SK-N-SH (cell line): ENCODE results near the gene RPL37A. TPM values are rescaled to one million over a fixed set of nuclear protein-coding genes. Genes with fewer than 3 reads are reported as not detected.

Experiments used
- CTCF ChIA-PET: fragments of 300-600, 350-600 bp; formaldehyde crosslinking; extraction: SDS; loops from one replicate; lab custom pipeline; 2021; lab: Yijun Ruan, JAX
- POLR2A ChIA-PET: fragments of 350-600 bp; sonication (Branson Sonifier 250); formaldehyde crosslinking; extraction: SDS; loops from one replicate; lab custom pipeline; 2020; ENCODE audit warnings: antibody characterized with exemption, inconsistent platforms; lab: Yijun Ruan, JAX
- DNase-seq: peaks from one replicate; pipeline ENCODE4 v3.0.0; 2012
- H2AFZ ChIP-seq: fragments of 200-600 bp; sonication (generic); 2 replicates; pipeline ENCODE4 v1.8.1; 2016; ENCODE audit warnings: antibody characterized with exemption, mild to moderate bottlenecking, low read depth
- H3F3A ChIP-seq: fragments of 200-600 bp; sonication (generic); replicated peaks from 2 replicates; pipeline ENCODE3; 2016; ENCODE audit warnings: antibody characterized with exemption, mild to moderate bottlenecking; ENCODE audit not compliant: insufficient read depth
- H3K27ac ChIP-seq, 2 experiments: fragments of 200-500 bp in 1 of 2; fragments of 200-600 bp in 1 of 2; sonication (Bioruptor generic) in 1 of 2; sonication (generic), shearing (Covaris generic) in 1 of 2; 2 replicates each; pipeline versions ENCODE4 v1.5.1 to v1.6.1; 2014 to 2016; ENCODE audit warnings: low read depth in 2 of 2, inconsistent platforms in 1 of 2, low read length in 1 of 2, mild to moderate bottlenecking in 1 of 2, mixed read lengths in 1 of 2
- H3K27me3 ChIP-seq: fragments of 200-600 bp; sonication (generic), shearing (Covaris generic); 2 replicates; pipeline ENCODE4 v1.6.1; 2016; ENCODE audit warnings: mixed run types; ENCODE audit not compliant: insufficient read depth
- H3K36me3 ChIP-seq, 2 experiments: fragments of 200-500 bp in 1 of 2; fragments of 200-600 bp in 1 of 2; sonication (Bioruptor generic) in 1 of 2; sonication (generic) in 1 of 2; replicated peaks in 1 of 2; 2 replicates each; pipeline versions ENCODE3 to v1.5.1; 2014 to 2016; ENCODE audit warnings: low read length in 1 of 2, mild to moderate bottlenecking in 1 of 2; ENCODE audit not compliant: insufficient read depth in 2 of 2, control insufficient read depth in 1 of 2
- H3K4me1 ChIP-seq, 2 experiments: fragments of 200-500 bp in 1 of 2; fragments of 200-600 bp in 1 of 2; sonication (Bioruptor generic) in 1 of 2; sonication (generic), shearing (Covaris generic) in 1 of 2; 2 replicates each; pipeline versions ENCODE4 v1.5.1 to v1.6.1; 2014 to 2016; ENCODE audit warnings: low read depth in 1 of 2, low read length in 1 of 2, mixed run types in 1 of 2; ENCODE audit not compliant: insufficient read depth in 2 of 2, control insufficient read depth in 1 of 2
- H3K4me2 ChIP-seq: fragments of 200-600 bp; sonication (generic), shearing (Covaris generic); 2 replicates; pipeline ENCODE4 v1.6.1; 2017; ENCODE audit warnings: mixed run types
- H3K4me3 ChIP-seq, 2 experiments: fragments of 200-500 bp in 1 of 2; fragments of 200-600 bp in 1 of 2; sonication (Bioruptor generic) in 1 of 2; sonication (generic), shearing (Covaris generic) in 1 of 2; 2 replicates each; pipeline versions ENCODE4 v1.5.1 to v1.8.1; 2014 to 2016; ENCODE audit warnings: low read depth in 2 of 2, inconsistent platforms in 1 of 2, low read length in 1 of 2, mild to moderate bottlenecking in 1 of 2, mixed read lengths in 1 of 2, moderate library complexity in 1 of 2
- H3K79me2 ChIP-seq: fragments of 200-600 bp; sonication (generic); 2 replicates; pipeline ENCODE4 v1.8.1; 2017; ENCODE audit warnings: mild to moderate bottlenecking; ENCODE audit not compliant: insufficient read depth
- H3K9ac ChIP-seq: fragments of 200-600 bp; sonication (generic); 2 replicates; pipeline ENCODE4 v1.6.1; 2017; ENCODE audit warnings: mixed run types
- H3K9me2 ChIP-seq: fragments of 200-600 bp; sonication (generic); 2 replicates; pipeline ENCODE4 v1.6.1; 2017; ENCODE audit warnings: mixed run types
- H3K9me3 ChIP-seq: fragments of 200-600 bp; sonication (generic); 2 replicates; pipeline ENCODE4 v1.6.1; 2017; ENCODE audit warnings: mixed run types, mild to moderate bottlenecking, moderate library complexity
- H4K20me1 ChIP-seq: fragments of 200-600 bp; sonication (generic); 2 replicates; pipeline ENCODE4 v1.6.1; 2017; ENCODE audit warnings: mild to moderate bottlenecking, mixed run types; ENCODE audit not compliant: insufficient read depth
- CTCF ChIP-seq: fragments of 200-600 bp; sonication (generic); IDR thresholded peaks from 2 replicates; pipeline ENCODE4 v1.6.1; 2017; ENCODE audit warnings: antibody characterized with exemption, mild to moderate bottlenecking, moderate library complexity
- EZH2phosphoT487 ChIP-seq: fragments of 200-600 bp; sonication (generic); IDR thresholded peaks from 2 replicates; pipeline ENCODE4 v1.6.1; 2017; ENCODE audit warnings: low read depth, mixed run types, mild to moderate bottlenecking, antibody characterized with exemption, moderate library complexity, borderline replicate concordance
- FOSL2 ChIP-seq: IDR thresholded peaks from 2 replicates; pipeline ENCODE4 v1.4.0; 2012; ENCODE audit warnings: low read depth, mild to moderate bottlenecking, moderate library complexity, borderline replicate concordance
- FOXJ3 ChIP-seq: sonication (generic); formaldehyde crosslinking; IDR thresholded peaks from 2 replicates; pipeline ENCODE4 v1.5.1; 2020; ENCODE audit warnings: mild to moderate bottlenecking, missing genetic modification reagents
- GABPA ChIP-seq: IDR thresholded peaks from 2 replicates; pipeline ENCODE4 v1.4.0; 2012; ENCODE audit warnings: low read depth, mild to moderate bottlenecking
- GATA2 ChIP-seq: sonication (generic); formaldehyde crosslinking; IDR thresholded peaks from 2 replicates; pipeline ENCODE4 v1.5.0; 2020; ENCODE audit warnings: mild to moderate bottlenecking, missing genetic modification reagents
- IRF3 ChIP-seq: fragments of 150-350 bp; IDR thresholded peaks from 2 replicates; pipeline ENCODE4 v1.6.1; 2016; ENCODE audit warnings: mild to moderate bottlenecking, low read depth, low read length
- JUND ChIP-seq: IDR thresholded peaks from 2 replicates; pipeline ENCODE4 v1.4.0; 2012
- MAX ChIP-seq: IDR thresholded peaks from 2 replicates; pipeline ENCODE4 v1.4.0; 2012; ENCODE audit warnings: low read depth
- MEF2A ChIP-seq: IDR thresholded peaks from 2 replicates; pipeline ENCODE4 v1.4.0; 2012; ENCODE audit warnings: low read depth, borderline replicate concordance
- NRF1 ChIP-seq: IDR thresholded peaks from 2 replicates; pipeline ENCODE4 v1.6.1; 2012; ENCODE audit warnings: low read depth, mild to moderate bottlenecking, low read length
- TAF1 ChIP-seq: IDR thresholded peaks from 2 replicates; pipeline ENCODE4 v1.6.1; 2012; ENCODE audit warnings: low read depth, mild to moderate bottlenecking, low read length, moderate library complexity, borderline replicate concordance
- TEAD4 ChIP-seq: IDR thresholded peaks from 2 replicates; pipeline ENCODE4 v1.4.0; 2012; ENCODE audit warnings: mild to moderate bottlenecking, borderline replicate concordance; ENCODE audit not compliant: insufficient read depth
- USF1 ChIP-seq: IDR thresholded peaks from 2 replicates; pipeline ENCODE4 v1.4.0; 2012; ENCODE audit warnings: low read depth, borderline replicate concordance
- YY1 ChIP-seq: IDR thresholded peaks from 2 replicates; pipeline ENCODE4 v1.4.0; 2012; ENCODE audit warnings: low read depth, mild to moderate bottlenecking
- WGBS: methylation state at CpG from one replicate; pipeline ENCODE4 v1.1.6; 2017; ENCODE audit warnings: low lambda C conversion rate; 5-methylcytosine and 5-hydroxymethylcytosine counted together
- polyA plus RNA-seq, 3 experiments: library from polyadenylated mRNA; depleted of rRNA; stranded (reverse); fragments of >200 nt; gene quantifications; 2 replicates each; pipeline ENCODE4 v1.2.3, GENCODE V29; 2012

The RPL37A gene
- polyA plus RNA-seq, 1 of the 3 experiments (the other 2 are of a cell fraction), result 2,018 TPM

- Histone ChIP-seq H3K27me3 (no peaks in the 10 kb centered on the region), H3K79me2 (no peaks in the 10 kb centered on the region), H3K9me2 (no peaks in the 10 kb centered on the region), H2AFZ (no peak overlapping the region), H3K4me3 (no peak overlapping the region), H3K27ac (no peak overlapping the region), H3K9ac (no peak overlapping the region), H3K4me2 (no peak overlapping the region), H3F3A (peaks cover 9% of the 10 kb centered on the region), H4K20me1 (no peaks in the 10 kb centered on the region), H3K36me3 (peaks cover 70 to 78% of the 10 kb centered on the region in 2 experiments), H3K9me3 (no peaks in the 10 kb centered on the region), H3K4me1 (no peaks in the 10 kb centered on the region)
- POLR2A ChIA-PET, result interaction anchor here (0.5 kb wide), 1 partner anchor 15 kb away, joined by 5 read pairs; no protein-coding TSS in a partner anchor
- DNase-seq, result no peak
- CTCF ChIA-PET, result no interaction called here
- 80% methylated on average over 1 of the region's 7 CpGs for WGBS
- TF ChIP-seq JUND (no peak), CTCF (no peak), GABPA (no peak), EZH2phosphoT487 (no peak), TEAD4 (no peak), USF1 (no peak), YY1 (no peak), TAF1 (no peak), FOXJ3 (CRISPR knock-in tag) (no peak), GATA2 (CRISPR knock-in tag) (no peak), MEF2A (no peak), NRF1 (no peak), MAX (no peak), IRF3 (no peak), FOSL2 (no peak)
These were observed 47.9 kb upstream of the RPL37A start for GRCh38 chr2:216450784-216451183.
